GM12875 (cell line): Measurements from ENCODE around the gene VTCN1.

Source experiments
- H3K4me3 ChIP-seq: one replicate; pipeline ENCODE4 v1.5.1; 2011; ENCODE audit warnings: low read depth, low read length, control low read depth
- TF ChIP-seq, protein P1 (sequence below): IDR thresholded peaks from 2 replicates; pipeline ENCODE4 v1.5.1; 2011; ENCODE audit warnings: low read depth, mild to moderate bottlenecking, control low read depth, inconsistent platforms, low read length, moderate library complexity, borderline replicate concordance; ENCODE audit not compliant: insufficient read depth

The VTCN1 gene

DNA sequence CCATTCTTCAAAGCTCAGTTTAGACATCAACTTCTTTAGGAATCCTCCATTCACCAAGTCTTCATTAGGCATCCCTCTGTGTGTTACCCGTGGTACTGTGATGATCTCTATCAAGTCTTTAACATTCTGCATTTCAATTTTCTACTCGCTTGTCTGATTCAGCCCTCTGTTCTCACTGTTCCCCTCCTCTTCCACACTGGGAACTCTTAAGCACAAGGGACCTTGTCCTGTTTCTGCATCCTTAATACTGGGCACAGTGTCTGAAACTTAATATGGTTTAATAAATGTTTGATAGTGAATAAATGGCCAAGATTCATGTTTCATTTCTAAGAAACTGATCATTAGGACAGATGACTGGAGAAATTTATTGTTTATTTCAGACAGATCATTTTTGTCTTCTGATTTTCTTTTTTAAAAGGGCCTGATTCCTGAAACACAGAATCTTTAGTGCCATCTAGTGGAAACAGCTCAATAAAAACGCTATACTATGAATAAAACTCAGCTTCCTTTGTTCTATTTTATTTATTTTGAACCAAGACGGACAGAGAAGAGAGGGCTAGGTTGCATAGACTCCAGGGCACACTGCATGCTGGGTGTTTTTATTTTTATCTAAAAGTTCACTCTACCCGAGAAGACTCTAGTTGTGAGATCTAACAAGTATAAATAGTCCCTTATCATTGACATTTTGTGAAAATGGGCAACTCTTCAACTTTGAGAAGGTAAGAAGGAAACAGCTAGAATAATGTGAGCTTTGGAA is 82.2 kb downstream of the VTCN1 start:
- TF ChIP-seq, protein P1, sequence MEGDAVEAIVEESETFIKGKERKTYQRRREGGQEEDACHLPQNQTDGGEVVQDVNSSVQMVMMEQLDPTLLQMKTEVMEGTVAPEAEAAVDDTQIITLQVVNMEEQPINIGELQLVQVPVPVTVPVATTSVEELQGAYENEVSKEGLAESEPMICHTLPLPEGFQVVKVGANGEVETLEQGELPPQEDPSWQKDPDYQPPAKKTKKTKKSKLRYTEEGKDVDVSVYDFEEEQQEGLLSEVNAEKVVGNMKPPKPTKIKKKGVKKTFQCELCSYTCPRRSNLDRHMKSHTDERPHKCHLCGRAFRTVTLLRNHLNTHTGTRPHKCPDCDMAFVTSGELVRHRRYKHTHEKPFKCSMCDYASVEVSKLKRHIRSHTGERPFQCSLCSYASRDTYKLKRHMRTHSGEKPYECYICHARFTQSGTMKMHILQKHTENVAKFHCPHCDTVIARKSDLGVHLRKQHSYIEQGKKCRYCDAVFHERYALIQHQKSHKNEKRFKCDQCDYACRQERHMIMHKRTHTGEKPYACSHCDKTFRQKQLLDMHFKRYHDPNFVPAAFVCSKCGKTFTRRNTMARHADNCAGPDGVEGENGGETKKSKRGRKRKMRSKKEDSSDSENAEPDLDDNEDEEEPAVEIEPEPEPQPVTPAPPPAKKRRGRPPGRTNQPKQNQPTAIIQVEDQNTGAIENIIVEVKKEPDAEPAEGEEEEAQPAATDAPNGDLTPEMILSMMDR, result peak; percentile 1; the same call in 1 of the 2 replicates

DNA sequence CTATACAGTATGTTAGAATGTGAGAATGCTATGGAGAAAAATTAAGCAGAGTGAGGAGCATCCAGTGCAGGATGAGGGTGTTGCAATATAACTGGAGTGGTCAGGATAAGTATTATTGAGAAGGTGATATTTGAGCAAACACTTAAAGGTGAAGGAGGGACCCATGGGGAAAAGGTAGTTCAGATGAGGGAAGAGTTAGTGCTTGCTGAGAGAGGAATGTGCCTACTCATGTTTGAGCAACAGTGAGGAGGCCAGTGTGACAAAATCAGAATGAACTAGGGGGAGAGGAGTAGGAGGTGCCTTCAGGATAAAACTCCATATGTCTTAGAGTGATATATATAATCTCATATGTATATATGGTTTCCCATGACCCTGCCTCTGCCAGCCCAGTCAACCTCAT is 82.9 kb downstream of the VTCN1 start:
- TF ChIP-seq, protein P1, result no peak
- no peak overlapping the region for H3K4me3 ChIP-seq

More for the DNA sequence above, 82.2 kb downstream of the VTCN1 start:
- no peak overlapping the region for H3K4me3 ChIP-seq

DNA sequence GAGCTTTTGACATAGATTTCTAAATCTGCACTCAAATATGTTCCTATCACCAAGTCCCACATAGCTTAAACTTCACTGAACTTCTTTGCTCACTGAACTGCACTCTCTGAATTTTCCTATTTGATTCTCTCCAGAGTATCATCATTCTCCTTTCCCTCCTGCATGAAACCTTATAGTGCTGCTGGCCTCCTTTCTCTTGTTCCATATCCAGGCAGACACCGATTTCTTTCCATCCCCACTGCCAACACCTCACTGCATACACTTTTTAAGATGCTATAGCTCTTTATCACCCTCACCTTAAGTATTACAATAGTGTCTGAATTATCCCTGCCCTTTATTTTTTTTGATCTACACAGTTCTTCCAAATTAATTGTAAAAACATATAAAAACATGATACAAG is 86.1 kb downstream of the VTCN1 start:
- no peak overlapping the region for H3K4me3 ChIP-seq
- TF ChIP-seq, protein P1, result no peak

DNA sequence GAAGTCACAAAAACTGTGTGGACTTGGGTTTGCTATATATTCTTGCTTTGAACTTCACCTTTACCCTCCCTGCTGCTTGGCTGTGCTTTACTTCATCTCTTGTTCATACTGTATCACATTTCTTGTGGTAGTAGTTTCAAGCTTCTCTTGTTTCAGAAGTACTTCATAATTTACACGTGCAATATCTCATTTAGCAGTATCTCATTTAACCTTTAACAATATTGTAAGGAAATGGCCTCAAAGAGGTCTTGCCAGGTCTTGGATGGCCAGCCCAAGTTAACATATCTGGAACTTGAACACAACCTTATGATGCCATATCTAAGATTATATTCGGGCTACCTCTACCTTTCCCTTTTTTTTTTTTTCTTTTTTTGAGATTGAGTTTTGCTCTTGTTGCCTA is 87.5 kb downstream of the VTCN1 start:
- no peak overlapping the region for H3K4me3 ChIP-seq

DNA sequence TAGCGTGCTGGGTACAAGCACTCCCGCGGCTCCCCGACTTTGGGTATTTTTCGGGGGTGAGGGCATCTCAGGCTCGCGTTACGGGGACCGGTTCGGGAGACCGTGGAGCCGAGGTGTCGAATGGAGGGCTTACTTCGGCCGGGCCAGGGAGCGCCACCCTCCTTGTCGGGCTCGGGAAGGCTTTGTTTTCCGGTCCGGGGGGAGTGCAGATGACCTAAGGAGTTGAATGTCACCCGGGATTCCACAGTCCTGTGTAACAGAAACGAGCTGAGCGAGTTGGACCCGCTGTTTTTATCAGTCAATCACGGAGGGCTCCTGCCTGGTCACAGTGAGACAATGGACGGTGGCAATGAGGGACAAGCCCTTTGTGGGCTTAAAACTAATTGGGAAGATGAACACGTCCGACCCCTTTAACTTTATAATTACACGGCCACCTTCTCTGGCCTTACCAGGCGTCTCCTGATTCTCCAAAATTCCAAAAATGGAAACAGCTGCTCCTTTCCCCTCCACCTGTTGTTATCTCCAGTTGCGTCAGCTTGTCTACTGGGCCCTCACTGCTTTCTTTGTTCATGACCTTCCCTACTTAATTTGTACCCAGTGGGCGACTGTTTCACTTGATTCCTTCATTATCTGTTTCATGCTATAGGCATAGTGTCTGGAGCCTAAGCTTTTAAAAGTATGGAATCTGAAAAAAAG is 88.2 kb downstream of the VTCN1 start:
- TF ChIP-seq, protein P1, result no peak
- peak overlapping the region; percentile 71 for H3K4me3 ChIP-seq

More for the DNA sequence above, 87.5 kb downstream of the VTCN1 start:
- TF ChIP-seq, protein P1, result no peak

DNA sequence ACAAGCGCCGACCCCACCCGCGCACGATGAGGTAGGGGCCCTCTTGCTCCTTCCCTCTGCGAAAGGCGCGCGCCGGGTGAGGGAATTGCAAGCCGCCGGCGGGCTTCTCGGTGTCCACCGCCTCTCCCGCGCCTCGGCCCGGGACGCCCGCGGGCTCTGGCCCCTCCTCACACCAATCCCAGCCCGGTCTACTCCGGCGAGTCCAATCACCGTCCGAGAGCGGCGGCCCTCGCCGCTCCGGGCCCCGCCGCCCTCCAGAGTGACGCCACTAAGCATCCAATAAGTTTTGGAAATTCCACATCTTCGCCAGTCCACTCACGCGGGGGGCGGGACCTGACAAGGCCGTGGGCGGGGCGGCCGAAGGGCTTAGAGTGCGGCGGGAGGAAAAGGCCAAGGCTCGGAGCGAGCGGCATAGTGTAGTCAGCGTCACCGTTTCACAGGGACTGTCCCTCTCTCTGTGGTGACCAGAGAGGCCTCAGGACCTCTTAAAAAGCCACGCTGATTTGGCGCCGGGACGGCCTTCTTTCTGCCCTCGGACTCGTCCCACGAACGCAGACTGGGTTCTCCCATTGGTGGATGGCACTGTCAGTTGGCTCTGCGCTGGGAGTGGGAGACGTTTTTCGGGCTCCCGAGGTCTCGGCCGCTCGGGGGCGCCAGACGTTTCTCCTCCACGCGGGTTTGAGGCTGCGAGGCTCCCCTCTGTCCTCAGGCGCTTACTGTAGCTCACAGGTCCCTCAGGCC is 89.0 kb downstream of the VTCN1 start, which contains the start of gene TRIM45:
Gene TRIM45 (minus strand): TSS at position 161 of the 741 bp plus-strand sequence. CDS start 548 bp downstream, outside the sequence.
- TF ChIP-seq, protein P1, result peak; percentile 78

More for the DNA sequence above, 89.0 kb downstream of the VTCN1 start, which contains the start of gene TRIM45:
- peak within 1 kb of the TSS; percentile 71 for H3K4me3 ChIP-seq
